C4-2B (cell line): ENCODE results near the gene POLR2L.

Source experiments
- CTCF ChIP-seq: fragments of 450-650 bp; conservative IDR thresholded peaks from 2 replicates; pipeline ENCODE4 v1.5.1; 2017; ENCODE audit warnings: mild to moderate bottlenecking
- ZFX ChIP-seq: fragments of 450-650 bp; IDR thresholded peaks from 2 replicates; pipeline ENCODE4 v1.6.1; 2017

- TF ChIP-seq CTCF: no peak
- TF ChIP-seq ZFX: no peak
Observed at GRCh38 chr11:804599-804964, 37.7 kb downstream of the POLR2L start.
